Liver (tissue), 9 donors: ENCODE measurements around the gene TOMM5. TPM values are rescaled to one million over a fixed set of nuclear protein-coding genes. Genes with fewer than 3 reads are reported as not detected.

Experiments used
- DNase-seq: peaks from one replicate; pipeline ENCODE4 v3.0.0-alpha.2; 2017; ENCODE audit warnings: low spot score
- H3K27ac ChIP-seq, 2 donors: one replicate each; pipeline ENCODE4 v1.7.0; 2013; ENCODE audit warnings: inconsistent platforms in 2 of 2, low read length in 2 of 2, control low read depth in 1 of 2, low read depth in 1 of 2, mild to moderate bottlenecking in 1 of 2
- H3K27me3 ChIP-seq, 4 donors: one replicate each; pipeline versions ENCODE4 v1.6.1 to v1.7.0; 2013; ENCODE audit warnings: low read length in 3 of 4, inconsistent platforms in 1 of 4, mild to moderate bottlenecking in 1 of 4, moderate library complexity in 1 of 4; ENCODE audit not compliant: control insufficient read depth in 4 of 4, insufficient read depth in 4 of 4
- H3K36me3 ChIP-seq, 4 donors: one replicate each; pipeline versions ENCODE4 v1.6.1 to v1.7.0; 2013; ENCODE audit warnings: low read length in 3 of 4, mild to moderate bottlenecking in 3 of 4, low read depth in 1 of 4, moderate library complexity in 1 of 4; ENCODE audit not compliant: control insufficient read depth in 4 of 4, insufficient read depth in 3 of 4
- H3K4me1 ChIP-seq, 4 donors: one replicate each; pipeline versions ENCODE4 v1.6.1 to v1.7.0; 2013; ENCODE audit warnings: low read length in 3 of 4, mild to moderate bottlenecking in 3 of 4, moderate library complexity in 1 of 4; ENCODE audit not compliant: control insufficient read depth in 4 of 4, insufficient read depth in 4 of 4
- H3K4me3 ChIP-seq, 3 donors: one replicate each; pipeline versions ENCODE4 v1.6.1 to v1.7.0; 2013; ENCODE audit warnings: low read length in 3 of 3, control low read depth in 1 of 3, low read depth in 1 of 3, mild to moderate bottlenecking in 1 of 3
- H3K9ac ChIP-seq, 2 donors: one replicate each; pipeline ENCODE4 v1.7.0; 2013; ENCODE audit warnings: low read length in 2 of 2, mild to moderate bottlenecking in 2 of 2, moderate library complexity in 2 of 2, control low read depth in 1 of 2, low read depth in 1 of 2
- H3K9me3 ChIP-seq, 4 donors: one replicate each; pipeline versions ENCODE4 v1.6.1 to v1.7.0; 2013; ENCODE audit warnings: low read length in 3 of 4; ENCODE audit not compliant: control insufficient read depth in 4 of 4
- CTCF ChIP-seq: fragments of 150-350 bp; IDR thresholded peaks from 2 replicates; pipeline ENCODE4 v1.5.1; 2017; ENCODE audit warnings: improper control_type of control experiment, low read depth, low read length; ENCODE audit not compliant: missing input control
- EGR1 ChIP-seq, 2 donors: IDR thresholded peaks; 2 replicates each; pipeline ENCODE4 v1.6.1; 2016 to 2018; ENCODE audit warnings: antibody characterized with exemption in 2 of 2, low read depth in 2 of 2
- FOXA1 ChIP-seq: IDR thresholded peaks from 2 replicates; pipeline ENCODE4 v1.6.1; 2016; ENCODE audit warnings: antibody characterized with exemption
- FOXA2 ChIP-seq: IDR thresholded peaks from 2 replicates; pipeline ENCODE4 v1.6.1; 2016; ENCODE audit warnings: antibody characterized with exemption
- GABPA ChIP-seq, 2 donors: IDR thresholded peaks in 1 of 2; conservative IDR thresholded peaks in 1 of 2; 2 replicates each; pipeline ENCODE4 v1.6.1; 2016; ENCODE audit warnings: antibody characterized with exemption in 2 of 2, mild to moderate bottlenecking in 1 of 2, moderate library complexity in 1 of 2
- HNF4A ChIP-seq, 2 donors: conservative IDR thresholded peaks; 2 replicates each; pipeline ENCODE4 v1.6.1; 2016; ENCODE audit warnings: antibody characterized with exemption in 2 of 2, mild to moderate bottlenecking in 2 of 2
- HNF4G ChIP-seq: IDR thresholded peaks from 2 replicates; pipeline ENCODE4 v1.6.1; 2016; ENCODE audit warnings: antibody characterized with exemption
- JUND ChIP-seq, 2 donors: IDR thresholded peaks; 2 replicates each; pipeline ENCODE4 v1.6.1; 2016; ENCODE audit warnings: antibody characterized with exemption in 2 of 2
- MAX ChIP-seq: IDR thresholded peaks from 2 replicates; pipeline ENCODE4 v1.6.1; 2016; ENCODE audit warnings: antibody characterized with exemption
- NR2F2 ChIP-seq: IDR thresholded peaks from 2 replicates; pipeline ENCODE4 v1.6.1; 2016; ENCODE audit warnings: antibody characterized with exemption
- RAD21 ChIP-seq, 2 donors: IDR thresholded peaks; 2 replicates each; pipeline ENCODE4 v1.6.1; 2016; ENCODE audit warnings: antibody characterized with exemption in 2 of 2, mild to moderate bottlenecking in 2 of 2
- REST ChIP-seq: IDR thresholded peaks from 2 replicates; pipeline ENCODE4 v1.6.1; 2016; ENCODE audit warnings: antibody characterized with exemption, mild to moderate bottlenecking
- RXRA ChIP-seq, 2 donors: IDR thresholded peaks; 2 replicates each; pipeline ENCODE4 v1.6.1; 2017 to 2018; ENCODE audit warnings: antibody characterized with exemption in 2 of 2, mild to moderate bottlenecking in 1 of 2
- SP1 ChIP-seq: IDR thresholded peaks from 2 replicates; pipeline ENCODE4 v1.6.1; 2018; ENCODE audit warnings: antibody characterized with exemption, mild to moderate bottlenecking
- TAF1 ChIP-seq: conservative IDR thresholded peaks from 2 replicates; pipeline ENCODE4 v1.6.1; 2016; ENCODE audit warnings: antibody characterized with exemption, mild to moderate bottlenecking
- YY1 ChIP-seq: IDR thresholded peaks from 2 replicates; pipeline ENCODE4 v1.6.1; 2016; ENCODE audit warnings: antibody characterized with exemption, mild to moderate bottlenecking
- ZBTB33 ChIP-seq: IDR thresholded peaks from 2 replicates; pipeline ENCODE4 v1.6.1; 2016; ENCODE audit warnings: antibody characterized with exemption
- WGBS: extraction: QIAGEN DNeasy Blood & Tissue Kit; methylation state at CpG from one replicate; pipeline ENCODE4 v1.1.7; 2013; 5-methylcytosine and 5-hydroxymethylcytosine counted together
- polyA plus RNA-seq, 2 donors: library from polyadenylated mRNA; stranded (reverse) in 1 of 2; unstranded in 1 of 2; fragments of 200-250 nt in 1 of 2; fragments of >200 nt in 1 of 2; fragmentation: Nextera tagmentation in 1 of 2; extraction: Ambion mirVana in 1 of 2; gene quantifications; one replicate each; pipeline versions ENCODE4 v1.2.1 to v1.2.3, GENCODE V29; 2013 to 2015
- total RNA-seq, 2 donors: library from RNA; depleted of rRNA; stranded (reverse); fragments of >200 nt; gene quantifications; one replicate each; pipeline ENCODE4 v1.2.3, GENCODE V29; 2014
- TF ChIP-seq, protein P1 (sequence below): IDR thresholded peaks from 2 replicates; pipeline ENCODE4 v1.6.1; 2016; ENCODE audit warnings: antibody characterized with exemption
- donor health status: healthy.
- donor health status: healthy.
- donor health status: healthy.
- donor health status: healthy.
- donor health status: healthy.

The TOMM5 gene
- total and polyA plus RNA-seq, 4 donors, result 43.0 to 107 (median 71.9) TPM

GRCh38 chr9:37611961-37612360 lies 19.6 kb upstream of the TOMM5 start:
- DNase-seq, result no peak
- Histone ChIP-seq H3K9me3 (no peaks in the 10 kb centered on the region), H3K27me3 (no peaks in the 10 kb centered on the region), H3K27ac (no peak overlapping the region), H3K36me3 (no peaks in the 10 kb centered on the region), H3K4me3 (no peak overlapping the region), H3K9ac (no peak overlapping the region), H3K4me1 (no peaks in the 10 kb centered on the region)
- 56% methylated on average over 1 of the region's 1 CpG for WGBS
- TF ChIP-seq ZBTB33 (no peak), FOXA2 (no peak), NR2F2 (no peak), HNF4A (conservative IDR thresholded peaks at IDR 0.05) (no peak), RAD21 (IDR thresholded peaks at IDR 0.05) (no peak)

DNA sequence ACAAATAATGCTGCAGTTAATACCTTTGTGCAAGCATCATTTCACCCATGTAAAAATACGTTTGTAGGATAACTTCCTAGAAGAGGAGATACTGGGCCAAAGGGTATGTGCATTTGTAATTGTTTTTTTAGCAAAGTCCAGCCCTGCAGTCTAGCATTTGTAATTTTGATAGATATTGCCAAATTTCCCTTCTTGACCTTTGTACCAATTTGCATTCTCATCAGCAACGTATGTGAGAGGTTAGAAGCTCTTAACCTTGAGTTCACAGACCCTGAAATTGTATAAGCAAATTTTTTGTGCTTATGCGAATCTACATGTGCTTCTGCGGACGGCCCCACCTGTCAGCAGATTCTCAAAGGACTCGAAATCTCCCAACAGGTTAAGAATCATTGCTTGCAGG lies 18.6 kb upstream of the TOMM5 start:
- TF ChIP-seq HNF4A (conservative IDR thresholded peaks at IDR 0.05), result peak in 1 of 2 donors; percentile 35
- TF ChIP-seq RXRA (IDR thresholded peaks at IDR 0.05), result peak; percentile 55 to 57
- peak; percentile 37 for TF ChIP-seq SP1
- TF ChIP-seq HNF4G, result no peak
- TF ChIP-seq FOXA2, result no peak
- Histone ChIP-seq H3K27ac (no peak overlapping the region), H3K36me3 (no peaks in the 10 kb centered on the region), H3K4me1 (no peaks in the 10 kb centered on the region), H3K9me3 (no peaks in the 10 kb centered on the region), H3K4me3 (no peak overlapping the region), H3K9ac (no peak overlapping the region), H3K27me3 (no peaks in the 10 kb centered on the region)
- WGBS, result 65% methylated on average over 6 of the region's 6 CpGs
- no peak for DNase-seq

- H3K27ac ChIP-seq, result no peak overlapping the region
- H3K27me3 ChIP-seq, result no peaks in the 10 kb centered on the region
- H3K9me3 ChIP-seq, result no peaks in the 10 kb centered on the region
- H3K9ac ChIP-seq, result no peak overlapping the region
- DNase-seq, result no peak
- TF ChIP-seq HNF4G, result no peak
- TF ChIP-seq SP1, result no peak
- TF ChIP-seq RAD21 (IDR thresholded peaks at IDR 0.05), result no peak
- TF ChIP-seq JUND (IDR thresholded peaks at IDR 0.05), result no peak
- TF ChIP-seq EGR1 (IDR thresholded peaks at IDR 0.05; ENCODE audit: low read depth in 2 of 2), result no peak
- no peak for TF ChIP-seq TAF1
- TF ChIP-seq YY1, result no peak
- no peak for TF ChIP-seq ZBTB33
- no peak for TF ChIP-seq REST
- no peak for TF ChIP-seq FOXA1
- TF ChIP-seq RXRA (IDR thresholded peaks at IDR 0.05), result no peak
- TF ChIP-seq, protein P1, sequence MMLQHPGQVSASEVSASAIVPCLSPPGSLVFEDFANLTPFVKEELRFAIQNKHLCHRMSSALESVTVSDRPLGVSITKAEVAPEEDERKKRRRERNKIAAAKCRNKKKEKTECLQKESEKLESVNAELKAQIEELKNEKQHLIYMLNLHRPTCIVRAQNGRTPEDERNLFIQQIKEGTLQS, result no peak
- TF ChIP-seq FOXA2, result no peak
- no peak for TF ChIP-seq MAX
- TF ChIP-seq HNF4A (conservative IDR thresholded peaks at IDR 0.05), result no peak
- TF ChIP-seq CTCF, result no peak
- no peak for TF ChIP-seq NR2F2
- TF ChIP-seq GABPA (IDR thresholded peaks at IDR 0.05 in 1 of 2, conservative IDR thresholded peaks at IDR 0.05 in 1 of 2), result no peak
- no peaks in the 10 kb centered on the region for H3K36me3 ChIP-seq
- no peak overlapping the region for H3K4me3 ChIP-seq
- H3K4me1 ChIP-seq, result no peaks in the 10 kb centered on the region
- WGBS, result 87% methylated on average over 6 of the region's 6 CpGs
Measured at GRCh38 chr9:37609735-37610397, 17.5 kb upstream of the TOMM5 start.
